ENCODE results near the gene NUP42.

GRCh38 chr7:23226844-23227450 lies 45.1 kb downstream of the NUP42 start:
- TF ChIP-seq POLR2AphosphoS5 (IDR thresholded peaks at IDR 0.05) (no peak), CTCF (IDR thresholded peaks at IDR 0.05 in 8 of 11, conservative IDR thresholded peaks at IDR 0.05 in 3 of 11) (no peak)

Data from spleen (tissue), 7 donors.